Fibroblast of skin of left quadriceps (primary cell): ENCODE measurements around the gene ARHGAP35.
"Not testable (repeated sequence)": the region's sequence is repeated elsewhere in the genome, so short reads cannot be mapped to it uniquely, and the experiment has no call there.

Source experiments
- DNase-seq, 2 experiments: peaks; one replicate each; pipeline ENCODE4 v3.0.0-alpha.2; 2013; ENCODE audit warnings: low read depth in 2 of 2

ARHGAP35 gene

DNA sequence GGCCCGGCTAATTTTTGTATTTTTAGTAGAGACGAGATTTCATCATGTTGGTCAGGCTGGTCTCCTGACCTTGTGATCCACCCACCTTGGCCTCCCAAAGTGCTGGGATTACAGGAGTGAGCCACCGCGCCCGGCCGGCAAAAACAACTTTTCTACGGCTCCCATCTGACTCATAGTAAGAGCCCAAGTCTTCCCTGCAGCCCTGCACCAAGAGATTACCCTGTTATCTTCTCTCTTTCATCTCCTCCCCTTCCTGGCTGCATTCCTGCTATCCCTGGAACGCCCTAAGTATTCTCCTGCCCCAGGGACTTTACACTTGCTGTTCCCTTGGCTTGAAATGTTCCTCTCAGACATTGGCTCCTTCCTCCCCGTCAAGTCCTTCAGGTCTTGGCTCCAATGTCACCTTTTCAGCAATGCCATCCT is 16.7 kb upstream of the ARHGAP35 start:
- DNase-seq: no peak

- DNase-seq: no peak
Observed at GRCh38 chr19:46845959-46846459, 14.8 kb upstream of the ARHGAP35 start.

DNA sequence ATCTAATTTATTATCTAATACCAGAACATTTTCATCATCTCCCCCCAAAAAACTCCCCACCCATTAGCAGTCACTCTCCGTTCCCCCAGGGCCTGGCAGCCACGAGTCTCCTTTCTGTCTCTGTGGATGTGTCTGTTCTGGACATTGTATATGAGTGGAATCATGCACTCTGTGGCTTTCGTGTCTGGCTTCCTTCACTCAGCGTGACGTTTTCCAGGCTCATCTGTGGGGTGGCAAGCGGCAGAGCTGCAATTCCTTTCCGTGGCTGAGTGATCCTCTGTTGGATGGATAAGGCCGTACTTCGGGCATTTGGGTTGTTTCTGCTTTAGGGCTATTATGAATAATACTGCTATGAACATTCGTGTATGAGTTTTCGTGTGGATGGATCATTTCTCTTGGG is 13.3 kb upstream of the ARHGAP35 start:
- DNase-seq: no peak

DNA sequence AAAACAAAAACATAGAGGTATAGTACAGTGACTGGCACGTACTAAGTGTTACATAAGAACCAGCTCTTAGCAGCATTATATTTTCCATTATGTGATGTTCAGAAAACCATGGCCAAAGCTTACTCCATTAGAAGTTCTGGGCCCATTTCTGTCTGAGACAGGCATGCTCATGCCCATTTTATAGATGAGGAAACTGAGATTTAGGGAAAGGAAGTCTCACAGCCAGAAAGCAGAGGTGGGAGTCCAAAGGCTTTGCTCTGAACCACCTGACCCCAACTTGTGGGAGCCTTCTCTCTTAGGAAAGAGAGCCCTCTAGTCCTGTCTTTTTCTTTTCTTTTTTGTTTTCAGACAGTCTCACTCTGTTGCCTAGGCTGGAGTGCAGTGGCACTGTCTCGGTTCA is 12.4 kb upstream of the ARHGAP35 start:
- no peak for DNase-seq

DNA sequence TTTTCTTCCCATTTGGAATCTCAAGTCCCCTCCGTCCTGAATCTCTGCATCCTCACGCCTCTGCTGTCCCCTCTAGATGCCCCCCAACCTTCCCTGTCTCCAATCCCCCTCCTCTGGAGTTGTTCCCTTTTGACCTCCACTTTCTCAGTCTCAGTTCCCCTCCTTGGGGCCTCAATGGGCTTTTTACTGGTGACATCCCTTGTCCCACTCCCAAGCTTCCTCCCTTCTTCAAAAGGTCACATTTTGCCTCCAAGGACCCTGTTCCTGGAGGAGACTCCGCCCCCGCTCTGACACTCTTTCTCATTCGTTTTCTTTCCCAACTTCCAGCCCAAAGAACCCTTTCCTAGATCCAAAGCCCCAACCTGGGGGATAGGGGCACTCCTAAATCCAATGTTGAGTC is 11.2 kb upstream of the ARHGAP35 start:
- DNase-seq: no peak

- peak; percentile 98 to 99 for DNase-seq
Observed at GRCh38 chr19:46850228-46851203, 10.3 kb upstream of the ARHGAP35 start, which contains the start of gene AP2S1. Gene AP2S1 (minus strand): TSS chr19:46850846. CDS start chr19:46850766, 80 bp downstream.

DNA sequence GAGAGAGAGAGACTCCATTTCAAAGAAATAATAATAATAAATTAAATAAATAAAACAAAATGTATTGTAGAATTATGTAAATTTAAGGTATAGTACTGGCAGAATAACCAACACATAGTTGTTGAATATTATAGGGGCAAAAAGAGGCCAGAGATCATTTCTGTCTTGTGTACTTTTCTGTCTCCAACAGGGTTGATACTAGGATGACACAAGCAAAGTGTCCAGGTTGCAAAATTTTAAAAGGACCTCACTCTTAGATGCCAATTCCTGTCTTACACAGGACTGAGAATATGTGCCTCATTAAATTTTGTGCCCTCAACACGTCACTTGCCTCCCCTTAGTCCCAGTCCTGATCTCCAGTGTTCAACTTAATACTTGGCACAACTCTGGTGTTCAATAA is 8.0 kb upstream of the ARHGAP35 start:
- no peak for DNase-seq

DNA sequence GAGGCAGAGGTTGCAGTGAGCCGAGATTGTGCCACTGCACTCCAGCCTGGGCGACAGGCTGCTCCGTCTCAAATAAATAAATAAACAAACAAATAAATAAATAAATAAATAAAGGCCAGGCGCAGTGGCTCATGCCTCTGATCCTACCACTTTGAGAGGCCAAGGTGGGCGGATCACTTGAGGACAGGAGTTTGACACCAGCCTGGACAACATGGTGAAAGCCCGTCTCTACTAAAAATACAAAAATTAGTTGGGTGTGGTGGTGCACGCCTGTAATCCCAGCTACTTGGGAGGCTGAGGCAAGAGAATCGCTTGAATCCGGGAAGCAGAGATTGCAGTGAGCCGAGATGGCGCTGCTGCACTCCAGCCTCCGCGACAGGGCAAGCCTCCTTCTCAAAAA is 6.1 kb upstream of the ARHGAP35 start:
- DNase-seq: not testable (repeated sequence)

DNA sequence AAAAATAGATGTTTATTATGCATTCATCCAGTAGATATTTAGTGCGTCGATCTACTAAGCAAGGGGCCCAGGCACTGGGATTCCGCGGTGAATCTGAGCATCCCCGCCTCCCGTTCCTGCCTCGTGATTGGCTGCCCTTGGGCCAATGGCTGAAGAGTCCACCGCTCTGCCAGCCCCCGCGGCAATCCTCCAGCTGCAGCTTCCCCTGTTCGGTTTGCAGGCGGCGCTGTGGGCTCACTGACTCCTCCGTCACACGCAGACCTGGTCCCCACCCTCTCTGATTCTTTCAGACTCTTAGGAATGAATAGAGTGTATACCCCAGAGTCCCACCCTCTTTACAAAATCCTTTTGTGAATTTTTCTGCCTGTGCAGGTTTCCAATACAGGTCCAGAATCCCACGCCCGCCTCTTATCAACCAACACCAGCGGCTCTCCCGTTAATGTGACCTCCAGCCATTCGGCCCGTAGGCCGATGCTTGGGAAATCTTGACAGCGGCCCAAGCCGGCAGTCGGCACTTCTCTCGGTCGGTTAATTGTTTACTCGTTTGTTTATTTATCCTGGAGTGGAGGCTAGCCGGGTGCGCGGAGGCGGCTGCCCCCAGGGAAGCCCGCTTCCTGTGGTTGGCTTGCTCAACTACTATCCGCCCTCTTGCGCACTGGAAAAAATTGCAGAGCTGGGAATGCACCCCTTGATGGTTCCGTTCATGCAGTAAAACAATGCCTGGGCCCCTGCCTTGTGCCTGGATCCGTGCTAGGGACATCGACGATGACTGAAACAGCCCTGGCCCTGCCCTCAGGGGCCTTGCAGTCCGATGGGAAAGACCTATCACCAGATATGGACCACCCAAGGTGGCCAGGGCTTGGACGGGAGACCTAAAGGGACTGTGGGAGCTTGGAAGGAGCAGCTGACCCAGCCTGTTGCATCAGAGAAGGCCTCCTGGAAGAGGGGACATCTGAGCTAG is 4.5 kb upstream of the ARHGAP35 start:
- peak; percentile 90 to 91 for DNase-seq

DNA sequence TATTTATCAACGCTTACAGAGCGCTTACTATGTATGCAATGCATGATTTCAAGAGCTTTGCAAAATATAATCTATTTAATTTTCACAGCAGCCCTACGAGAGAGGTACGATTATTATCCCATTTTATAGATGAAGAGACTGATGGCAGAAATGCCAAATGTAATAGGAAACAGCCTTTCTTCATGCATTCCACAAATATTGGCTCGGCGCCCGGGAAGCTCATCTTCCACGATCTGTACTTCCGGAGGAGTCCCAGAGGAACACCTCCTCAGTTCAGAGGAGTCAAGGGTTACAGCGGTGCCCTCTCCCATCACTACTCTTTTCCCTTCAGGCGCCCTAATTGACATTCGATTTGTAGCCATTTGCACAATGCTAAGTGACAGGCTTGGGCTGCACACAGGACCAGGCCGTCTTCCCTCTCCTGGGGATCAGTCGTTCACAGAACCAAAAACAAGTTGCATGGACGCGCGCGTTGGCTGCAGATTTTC is 1.1 kb upstream of the ARHGAP35 start:
- DNase-seq: peak; percentile 75 to 76

DNA sequence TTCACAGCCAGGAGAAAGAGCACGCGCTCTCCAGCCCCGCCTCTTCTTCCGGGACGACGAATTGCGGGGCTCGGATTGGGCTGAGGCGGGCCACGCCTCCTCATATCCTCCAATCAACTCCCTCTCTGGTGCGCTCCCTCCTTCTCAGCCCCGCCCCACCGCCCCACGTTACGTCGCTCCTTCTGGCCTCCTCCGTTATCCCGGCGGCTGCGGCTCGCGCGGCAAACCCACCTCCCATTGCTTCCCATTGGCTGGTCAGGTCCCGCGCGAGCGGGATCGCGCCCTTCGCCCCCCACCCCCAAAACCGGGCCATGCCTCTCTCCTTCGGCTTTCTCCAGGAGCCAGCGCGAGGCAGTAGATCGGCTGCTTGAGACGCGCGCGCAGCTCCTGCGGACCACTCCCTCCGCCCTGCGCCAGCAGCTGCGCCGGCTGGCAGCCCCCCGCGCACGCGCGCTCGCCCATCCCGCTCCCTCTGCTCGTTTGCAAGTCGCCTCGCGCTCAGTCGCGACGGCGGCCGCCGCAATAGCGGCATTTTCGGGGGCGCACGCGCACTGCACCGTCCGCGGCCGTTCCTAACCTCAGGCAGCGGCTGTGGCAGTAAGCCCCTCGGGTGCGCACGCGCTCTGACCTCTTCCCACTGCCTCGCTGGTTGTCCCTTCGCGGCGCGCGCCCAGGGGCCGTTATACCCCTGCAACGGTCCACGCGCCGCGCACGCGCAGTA is 512 bp upstream of the ARHGAP35 start:
- DNase-seq: peak; percentile 98

- no peak for DNase-seq
Observed at GRCh38 chr19:46861691-46862502, 1.1 kb downstream of the ARHGAP35 start.

GRCh38 chr19:46862503-46862834 is 1.7 kb downstream of the ARHGAP35 start:
- DNase-seq: no peak

DNA sequence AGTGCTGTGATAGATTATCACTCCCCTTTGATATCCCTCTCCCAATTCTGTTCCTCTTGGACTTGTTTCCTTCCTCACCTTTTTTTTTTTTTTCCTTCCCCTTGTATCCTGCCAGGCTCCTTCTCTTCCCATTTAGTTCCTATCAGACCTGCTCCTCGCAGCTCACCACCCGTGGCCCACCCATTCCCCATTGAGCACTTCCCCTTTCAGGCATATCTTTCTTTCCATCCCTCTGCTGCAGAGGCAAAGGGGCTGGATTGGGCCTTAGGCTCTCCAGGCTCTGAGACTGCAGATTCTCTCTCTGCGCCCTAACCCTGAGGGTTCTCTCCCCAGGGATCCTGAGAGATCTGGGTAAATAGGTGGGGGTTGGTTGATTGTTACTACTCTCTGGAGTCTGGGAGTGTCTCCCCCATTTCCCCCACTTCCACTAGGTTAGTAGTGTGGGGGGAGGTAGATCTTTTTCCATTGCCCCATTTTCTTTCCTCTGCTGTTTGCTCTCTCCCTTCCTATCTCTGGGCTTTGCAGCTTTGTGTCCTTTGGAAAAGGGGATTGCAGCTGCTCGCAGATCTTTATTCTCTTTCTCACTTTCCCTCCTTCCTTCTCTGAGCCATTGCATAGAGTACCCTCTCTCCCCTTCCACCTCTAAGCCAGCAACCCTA is 2.3 kb downstream of the ARHGAP35 start:
- DNase-seq: no peak

DNA sequence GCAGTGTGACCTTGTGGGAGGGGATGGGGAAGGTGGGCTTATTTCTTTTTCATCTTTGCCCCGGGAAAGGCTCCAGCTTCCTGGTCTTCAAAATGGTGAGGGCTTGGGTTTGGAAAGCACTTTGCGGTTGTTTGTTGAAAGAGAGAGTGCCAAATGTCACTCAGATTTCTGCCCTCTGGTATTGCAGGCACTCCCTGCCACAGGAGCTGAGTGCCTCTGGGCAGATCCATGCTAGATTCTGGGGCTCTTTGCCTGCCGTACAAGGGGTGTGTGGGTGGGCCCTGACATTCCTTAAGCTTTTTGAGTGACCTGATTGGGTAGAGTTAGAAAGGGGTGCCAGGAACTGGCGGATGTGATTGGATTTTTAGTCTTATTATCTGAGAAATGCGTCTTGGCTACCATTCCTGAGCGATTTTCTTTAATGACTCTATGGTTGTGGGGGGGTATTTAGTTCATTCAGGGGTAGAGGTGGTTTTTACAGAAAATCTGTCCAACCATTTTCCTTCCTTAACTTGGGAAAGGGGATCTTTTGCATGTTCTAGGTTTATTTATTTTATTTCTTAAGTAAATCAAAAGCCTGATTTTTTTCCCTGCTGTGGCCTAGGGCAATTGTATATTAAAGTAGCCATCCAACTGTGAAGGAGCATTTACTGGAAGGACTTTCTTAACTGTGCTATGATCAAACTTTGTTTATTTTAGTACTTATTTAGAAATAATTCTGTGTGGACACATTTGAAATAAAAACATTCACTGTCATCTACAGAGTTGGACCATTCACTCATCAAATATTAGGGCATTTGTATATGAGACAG is 3.2 kb downstream of the ARHGAP35 start:
- DNase-seq: no peak

DNA sequence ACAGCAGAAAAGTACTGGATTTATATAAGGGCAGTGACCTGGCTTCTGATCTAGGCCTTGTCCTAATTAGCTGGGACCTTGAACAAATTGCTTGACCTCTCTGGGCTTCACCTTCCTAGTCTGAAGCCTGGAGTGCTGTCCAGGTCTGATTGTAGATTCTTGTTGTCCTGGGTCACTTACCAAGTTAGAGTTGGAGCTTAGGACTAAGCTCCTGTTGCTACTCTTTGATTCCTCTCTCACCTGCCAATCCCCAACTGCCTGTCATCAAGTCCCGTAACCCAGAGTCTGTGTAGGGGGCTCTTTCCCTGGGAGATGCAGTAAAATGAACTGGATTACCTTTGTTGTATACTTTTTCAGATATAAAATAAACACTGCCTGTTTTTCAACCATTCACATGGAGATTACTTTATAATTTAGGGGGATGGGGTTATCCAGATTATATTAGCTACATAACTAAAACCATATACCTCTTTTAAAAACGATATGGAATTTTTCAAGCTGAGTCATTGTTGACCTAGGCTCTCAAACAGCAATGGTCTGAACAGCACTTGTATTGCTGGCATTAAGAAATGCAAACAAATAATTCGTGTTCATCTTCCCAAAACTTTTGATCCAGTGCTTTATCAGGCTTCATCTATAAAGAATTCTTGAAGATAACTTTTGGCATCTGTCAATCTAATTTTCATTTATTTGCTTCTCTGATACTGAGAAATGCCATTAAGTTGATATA is 5.8 kb downstream of the ARHGAP35 start:
- DNase-seq: no peak

DNA sequence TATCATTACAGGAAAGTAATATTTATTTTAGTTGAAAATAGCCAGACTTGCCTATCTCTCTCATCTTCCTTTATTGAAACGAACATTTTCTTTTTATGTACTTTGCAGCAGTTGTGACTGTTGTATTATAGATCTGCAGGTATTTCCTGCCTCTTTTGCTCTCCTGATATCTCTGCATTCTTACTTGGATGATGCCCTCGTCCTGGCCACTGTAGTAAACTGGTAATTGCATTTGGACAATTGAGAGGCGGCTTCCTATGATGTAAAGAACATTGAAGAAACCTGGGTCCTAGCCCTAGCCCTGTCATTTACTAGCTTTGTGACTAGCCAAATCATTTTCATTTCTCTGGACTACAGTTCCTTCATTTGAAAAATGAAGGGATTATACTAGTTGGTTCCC is 6.4 kb downstream of the ARHGAP35 start:
- DNase-seq: no peak

GRCh38 chr19:46868025-46868802 is 7.4 kb downstream of the ARHGAP35 start:
- no peak for DNase-seq
